Measurements from ENCODE around the gene FMNL1. TPM values are rescaled to one million over a fixed set of nuclear protein-coding genes. Genes with fewer than 3 reads are reported as not detected.

Gene FMNL1
- polyA plus RNA-seq, 2 of the 4 experiments (the other 2 are of a cell fraction) = 8.6 to 43.9 TPM

DNA sequence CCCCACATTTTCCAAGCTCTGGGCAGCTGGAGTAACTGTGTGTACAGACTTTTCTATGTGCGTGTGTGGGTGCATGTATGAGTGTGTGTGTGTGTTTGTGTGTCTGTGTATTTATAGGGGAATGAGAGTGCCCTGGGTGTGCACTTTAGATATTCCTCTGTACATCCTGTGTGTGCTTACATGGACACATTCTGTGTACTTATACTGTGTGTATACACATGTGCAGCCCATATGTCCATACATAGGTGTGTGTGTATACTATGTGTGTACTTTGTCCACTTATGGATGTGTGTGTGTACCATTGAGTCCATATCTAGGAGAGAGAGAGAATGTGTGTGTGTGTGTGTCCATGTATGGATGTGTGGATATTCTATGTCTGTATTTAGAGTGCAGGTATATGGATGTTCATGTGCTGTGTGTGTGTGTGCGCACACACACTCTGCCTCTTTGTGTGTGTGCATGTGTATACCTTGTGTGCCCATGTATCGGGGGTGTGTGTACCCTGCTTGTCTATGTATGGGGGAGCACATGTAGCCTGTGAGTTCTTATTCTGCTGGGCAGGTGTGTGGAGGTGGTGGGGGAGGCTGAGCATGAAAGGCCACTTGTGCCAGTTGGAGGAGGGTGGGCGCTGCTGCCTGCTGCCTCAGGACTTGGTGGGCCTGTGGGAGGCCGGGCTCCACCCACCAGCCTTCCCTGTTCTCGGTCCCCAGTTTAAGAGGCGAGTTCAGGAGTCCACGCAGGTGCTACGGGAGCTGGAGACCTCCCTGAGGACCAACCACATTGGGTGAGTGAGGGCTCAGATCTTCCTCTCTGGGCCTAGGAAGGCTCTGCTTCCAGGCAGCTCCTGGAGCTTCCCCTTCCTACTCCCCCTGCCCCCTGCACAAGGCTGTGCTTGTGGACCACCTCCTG lies 11.1 kb downstream of the FMNL1 start:
- DNase-seq (ENCODE audit: low read depth in 1 of 2, low spot score in 1 of 2) (peak in 1 of 2 experiments; percentile 12), FAIRE-seq (no peak), ATAC-seq (no peak)
- H3K4me1 ChIP-seq = peaks cover 59% of the 10 kb centered on the region
- H3K9me3 ChIP-seq = no peaks in the 10 kb centered on the region
- CTCF ChIA-PET = interaction anchor here (0.6 to 52.3 kb wide), 15 partner anchors 6 to 193 kb away, joined by 3 to 2147 read pairs (median 8); partner anchors contain the start of genes ACBD4, FMNL1, HEXIM1 and HEXIM2
- peak overlapping the region; percentile 92; the same call in 2 of the 3 replicates for H3K4me2 ChIP-seq
- 87% methylated on average over 9 of the region's 9 CpGs for WGBS (ENCODE audit: missing lambda C conversion rate)
- POLR2A ChIA-PET = no interaction called here
- H3K27ac ChIP-seq = peak overlapping the region; percentile 97; a peak in 5 of 6 replicates
- TF ChIP-seq RCOR1 (IDR thresholded peaks at IDR 0.05; ENCODE audit: low read depth, low read length) (no peak), FOXS1 (CRISPR knock-in tag; IDR thresholded peaks at IDR 0.05) (no peak), SREBF2 (IDR thresholded peaks at IDR 0.05) (no peak), CHD2 (IDR thresholded peaks at IDR 0.05; ENCODE audit: low read length, partially characterized antibody) (no peak), ZNF302 (CRISPR knock-in tag; IDR thresholded peaks at IDR 0.05) (no peak), RNF2 (IDR thresholded peaks at IDR 0.05; ENCODE audit: borderline replicate concordance, low read depth) (no peak), CHD4 (IDR thresholded peaks at IDR 0.05; ENCODE audit: borderline replicate concordance) (no peak), JUN (IDR thresholded peaks at IDR 0.05) (no peak), RARB (CRISPR knock-in tag; IDR thresholded peaks at IDR 0.05) (no peak)
- TF ChIP-seq, protein P1, sequence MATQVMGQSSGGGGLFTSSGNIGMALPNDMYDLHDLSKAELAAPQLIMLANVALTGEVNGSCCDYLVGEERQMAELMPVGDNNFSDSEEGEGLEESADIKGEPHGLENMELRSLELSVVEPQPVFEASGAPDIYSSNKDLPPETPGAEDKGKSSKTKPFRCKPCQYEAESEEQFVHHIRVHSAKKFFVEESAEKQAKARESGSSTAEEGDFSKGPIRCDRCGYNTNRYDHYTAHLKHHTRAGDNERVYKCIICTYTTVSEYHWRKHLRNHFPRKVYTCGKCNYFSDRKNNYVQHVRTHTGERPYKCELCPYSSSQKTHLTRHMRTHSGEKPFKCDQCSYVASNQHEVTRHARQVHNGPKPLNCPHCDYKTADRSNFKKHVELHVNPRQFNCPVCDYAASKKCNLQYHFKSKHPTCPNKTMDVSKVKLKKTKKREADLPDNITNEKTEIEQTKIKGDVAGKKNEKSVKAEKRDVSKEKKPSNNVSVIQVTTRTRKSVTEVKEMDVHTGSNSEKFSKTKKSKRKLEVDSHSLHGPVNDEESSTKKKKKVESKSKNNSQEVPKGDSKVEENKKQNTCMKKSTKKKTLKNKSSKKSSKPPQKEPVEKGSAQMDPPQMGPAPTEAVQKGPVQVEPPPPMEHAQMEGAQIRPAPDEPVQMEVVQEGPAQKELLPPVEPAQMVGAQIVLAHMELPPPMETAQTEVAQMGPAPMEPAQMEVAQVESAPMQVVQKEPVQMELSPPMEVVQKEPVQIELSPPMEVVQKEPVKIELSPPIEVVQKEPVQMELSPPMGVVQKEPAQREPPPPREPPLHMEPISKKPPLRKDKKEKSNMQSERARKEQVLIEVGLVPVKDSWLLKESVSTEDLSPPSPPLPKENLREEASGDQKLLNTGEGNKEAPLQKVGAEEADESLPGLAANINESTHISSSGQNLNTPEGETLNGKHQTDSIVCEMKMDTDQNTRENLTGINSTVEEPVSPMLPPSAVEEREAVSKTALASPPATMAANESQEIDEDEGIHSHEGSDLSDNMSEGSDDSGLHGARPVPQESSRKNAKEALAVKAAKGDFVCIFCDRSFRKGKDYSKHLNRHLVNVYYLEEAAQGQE (IDR thresholded peaks at IDR 0.05) = no peak
- no peak overlapping the region for H3K4me3 ChIP-seq

DNA sequence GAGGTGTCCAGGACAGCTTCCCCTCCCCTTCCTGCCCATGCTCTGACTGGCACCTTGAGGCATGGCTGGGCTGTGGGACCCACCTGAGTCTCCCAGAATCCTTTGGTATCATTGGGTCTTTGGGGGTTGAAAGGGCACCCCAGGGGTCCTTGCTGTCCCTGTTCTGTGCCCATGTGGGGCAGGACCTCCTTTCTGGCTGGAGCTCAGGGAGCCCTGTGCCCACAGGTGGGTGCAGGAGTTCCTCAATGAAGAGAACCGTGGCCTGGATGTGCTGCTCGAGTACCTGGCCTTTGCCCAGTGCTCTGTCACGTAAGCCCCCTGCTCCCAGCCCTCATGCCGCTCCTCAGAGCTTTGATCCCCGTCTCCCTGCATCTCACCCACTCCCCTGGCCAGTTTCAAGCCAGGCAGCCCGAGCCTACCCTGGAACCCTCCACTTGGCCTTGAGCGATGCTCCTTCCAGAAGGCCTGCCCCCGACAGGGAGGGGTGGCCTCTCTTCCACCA lies 11.8 kb downstream of the FMNL1 start:
- H3K4me1 ChIP-seq = peaks cover 52% of the 10 kb centered on the region
- CTCF ChIA-PET = interaction anchor here (3.0 to 52.3 kb wide), 8 partner anchors 7 to 150 kb away, joined by 8 to 2147 read pairs (median 128); partner anchors contain the start of genes ACBD4, FMNL1, HEXIM1 and HEXIM2

More for the DNA sequence above, 11.8 kb downstream of the FMNL1 start:
- FAIRE-seq = no peak
- Histone ChIP-seq H3K4me2 (no peak overlapping the region), H3K4me3 (no peak overlapping the region), H3K27ac (peak overlapping the region in 1 of 2 experiments; percentile 97; a peak in 4 of 6 replicates), H3K9me3 (no peaks in the 10 kb centered on the region)
- peak in 1 of 2 experiments; percentile 3 for DNase-seq (ENCODE audit: low read depth in 1 of 2, low spot score in 1 of 2)
- TF ChIP-seq GATA3 (IDR thresholded peaks at IDR 0.05; ENCODE audit: borderline replicate concordance) (no peak), BHLHE40 (IDR thresholded peaks at IDR 0.05; ENCODE audit: low read depth, low read length) (no peak), NPAS2 (CRISPR knock-in tag; IDR thresholded peaks at IDR 0.05; ENCODE audit: borderline replicate concordance) (no peak), CBX8 (IDR thresholded peaks at IDR 0.05) (no peak), PHF8 (IDR thresholded peaks at IDR 0.05; ENCODE audit: borderline replicate concordance, low read depth) (no peak), EP300 (IDR thresholded peaks at IDR 0.05) (no peak), TFCP2L1 (CRISPR knock-in tag; IDR thresholded peaks at IDR 0.05) (no peak), MAFK (IDR thresholded peaks at IDR 0.05; ENCODE audit: partially characterized antibody) (no peak), SMC3 (IDR thresholded peaks at IDR 0.05) (no peak), CHD2 (IDR thresholded peaks at IDR 0.05; ENCODE audit: low read length, partially characterized antibody) (no peak), ZFP36 (IDR thresholded peaks at IDR 0.05; ENCODE audit: borderline replicate concordance, partially characterized antibody) (no peak)
- TF ChIP-seq, protein P2, sequence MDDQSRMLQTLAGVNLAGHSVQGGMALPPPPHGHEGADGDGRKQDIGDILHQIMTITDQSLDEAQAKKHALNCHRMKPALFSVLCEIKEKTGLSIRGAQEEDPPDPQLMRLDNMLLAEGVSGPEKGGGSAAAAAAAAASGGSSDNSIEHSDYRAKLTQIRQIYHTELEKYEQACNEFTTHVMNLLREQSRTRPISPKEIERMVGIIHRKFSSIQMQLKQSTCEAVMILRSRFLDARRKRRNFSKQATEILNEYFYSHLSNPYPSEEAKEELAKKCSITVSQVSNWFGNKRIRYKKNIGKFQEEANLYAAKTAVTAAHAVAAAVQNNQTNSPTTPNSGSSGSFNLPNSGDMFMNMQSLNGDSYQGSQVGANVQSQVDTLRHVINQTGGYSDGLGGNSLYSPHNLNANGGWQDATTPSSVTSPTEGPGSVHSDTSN (IDR thresholded peaks at IDR 0.05) = no peak
- no peak for ATAC-seq
- POLR2A ChIA-PET = no interaction called here
- 83% methylated on average over 8 of the region's 8 CpGs for WGBS (ENCODE audit: missing lambda C conversion rate)
